Ascending aorta (tissue), 2 donors: ENCODE data around the gene EGFR. TPM values are rescaled to one million over a fixed set of nuclear protein-coding genes. Genes with fewer than 3 reads are reported as not detected.

Experiments used
- DNase-seq, 2 donors: peaks; one replicate each; pipeline ENCODE4 v3.0.0-alpha.2; 2019; ENCODE audit warnings: low spot score in 2 of 2
- H3K27ac ChIP-seq, 2 donors: fragments of 200-600 bp; sonication (generic); one replicate each; pipeline ENCODE4 v1.5.1; 2016 to 2017; ENCODE audit warnings: mild to moderate bottlenecking in 1 of 2
- H3K27me3 ChIP-seq: fragments of 200-600 bp; sonication (generic); one replicate; pipeline ENCODE4 v1.5.1; 2017
- H3K36me3 ChIP-seq, 2 donors: fragments of 200-600 bp; sonication (generic); one replicate each; pipeline ENCODE4 v1.5.1; 2016
- H3K4me1 ChIP-seq, 2 donors: fragments of 200-600 bp; sonication (generic); one replicate each; pipeline ENCODE4 v1.5.1; 2016 to 2017; ENCODE audit warnings: mild to moderate bottlenecking in 1 of 2
- H3K4me3 ChIP-seq, 2 donors: fragments of 200-600 bp; sonication (generic); one replicate each; pipeline ENCODE4 v1.5.1; 2016 to 2017; ENCODE audit warnings: mild to moderate bottlenecking in 1 of 2
- H3K9me3 ChIP-seq, 2 donors: fragments of 200-600 bp; sonication (generic); one replicate each; pipeline ENCODE4 v1.5.1; 2016
- intact Hi-C: fragments of 100-400 bp; cut with DNase I; formaldehyde crosslinking; loops from one replicate; pipeline ENCODE4 v1.15.1; 2023
- total RNA-seq: library from RNA; depleted of rRNA; stranded (reverse); fragments of >200 nt; gene quantifications from one replicate; pipeline ENCODE4 v1.1.0, GENCODE V29; 2016
- TF ChIP-seq, protein P1 (sequence below), 3 experiments: fragments of 200-600 bp in 2 of 3; fragments of 450-650 bp in 1 of 3; sonication (generic) in 2 of 3; IDR thresholded peaks; one replicate each; pipeline ENCODE4 v1.5.1; 2016 to 2019; ENCODE audit warnings: antibody characterized with exemption in 3 of 3, mild to moderate bottlenecking in 1 of 3, moderate library complexity in 1 of 3

EGFR gene
- total RNA-seq, 1 donor from 2014 or later = 33.8 TPM

DNA sequence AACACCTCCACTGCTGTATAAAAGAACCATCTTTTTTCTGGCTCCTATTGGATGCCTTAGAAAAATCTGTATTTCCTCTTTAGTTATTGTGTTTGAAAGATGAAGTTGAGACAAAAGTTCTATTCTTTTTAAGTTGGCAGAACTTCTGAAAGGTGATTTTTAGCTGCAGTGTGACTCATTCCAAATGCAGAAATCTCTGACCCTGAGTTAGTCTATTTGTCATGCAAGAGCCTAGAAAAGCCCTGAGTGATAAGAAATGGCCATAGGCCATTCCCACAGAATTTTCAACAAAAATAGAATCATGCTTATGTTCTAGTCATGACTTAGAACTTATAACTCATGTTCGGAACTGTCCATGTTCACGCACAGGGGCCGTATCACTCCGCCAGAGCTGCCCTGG is 89.1 kb downstream of the EGFR start:
- TF ChIP-seq, protein P1, sequence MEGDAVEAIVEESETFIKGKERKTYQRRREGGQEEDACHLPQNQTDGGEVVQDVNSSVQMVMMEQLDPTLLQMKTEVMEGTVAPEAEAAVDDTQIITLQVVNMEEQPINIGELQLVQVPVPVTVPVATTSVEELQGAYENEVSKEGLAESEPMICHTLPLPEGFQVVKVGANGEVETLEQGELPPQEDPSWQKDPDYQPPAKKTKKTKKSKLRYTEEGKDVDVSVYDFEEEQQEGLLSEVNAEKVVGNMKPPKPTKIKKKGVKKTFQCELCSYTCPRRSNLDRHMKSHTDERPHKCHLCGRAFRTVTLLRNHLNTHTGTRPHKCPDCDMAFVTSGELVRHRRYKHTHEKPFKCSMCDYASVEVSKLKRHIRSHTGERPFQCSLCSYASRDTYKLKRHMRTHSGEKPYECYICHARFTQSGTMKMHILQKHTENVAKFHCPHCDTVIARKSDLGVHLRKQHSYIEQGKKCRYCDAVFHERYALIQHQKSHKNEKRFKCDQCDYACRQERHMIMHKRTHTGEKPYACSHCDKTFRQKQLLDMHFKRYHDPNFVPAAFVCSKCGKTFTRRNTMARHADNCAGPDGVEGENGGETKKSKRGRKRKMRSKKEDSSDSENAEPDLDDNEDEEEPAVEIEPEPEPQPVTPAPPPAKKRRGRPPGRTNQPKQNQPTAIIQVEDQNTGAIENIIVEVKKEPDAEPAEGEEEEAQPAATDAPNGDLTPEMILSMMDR (IDR thresholded peaks at IDR 0.05) = no peak
- Histone ChIP-seq H3K36me3 (no peaks in the 10 kb centered on the region), H3K4me1 (peaks cover 3 to 39% of the 10 kb centered on the region in 2 donors), H3K4me3 (no peak overlapping the region), H3K9me3 (no peaks in the 10 kb centered on the region), H3K27ac (no peak overlapping the region), H3K27me3 (no peaks in the 10 kb centered on the region)
- intact Hi-C loops = no loop called here
- DNase-seq = no peak

DNA sequence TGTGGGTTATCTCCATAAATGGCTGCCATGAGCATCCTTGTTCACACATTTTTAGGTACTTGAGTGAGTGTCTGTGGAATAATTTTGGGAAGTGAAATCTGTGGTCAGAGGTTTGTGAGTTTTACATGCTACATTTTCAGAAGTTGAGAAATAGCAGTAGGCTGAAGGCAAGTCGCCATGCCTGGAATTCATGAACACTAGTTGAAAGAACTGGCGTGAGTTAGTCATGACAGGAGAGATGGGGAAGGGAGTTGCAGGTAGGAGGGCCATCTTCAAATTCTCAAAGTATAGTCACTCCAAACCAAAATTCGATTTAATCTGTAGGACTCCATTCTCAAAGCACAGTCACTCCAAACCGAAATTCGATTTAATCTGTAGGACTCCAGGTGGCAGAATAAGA is 89.6 kb downstream of the EGFR start:
- TF ChIP-seq, protein P1 (IDR thresholded peaks at IDR 0.05) = no peak
- Histone ChIP-seq H3K27ac (no peak overlapping the region), H3K4me1 (peaks cover 3 to 39% of the 10 kb centered on the region in 2 donors), H3K36me3 (no peaks in the 10 kb centered on the region), H3K9me3 (no peaks in the 10 kb centered on the region), H3K27me3 (no peaks in the 10 kb centered on the region), H3K4me3 (no peak overlapping the region)
- intact Hi-C loops = no loop called here
- no peak for DNase-seq

DNA sequence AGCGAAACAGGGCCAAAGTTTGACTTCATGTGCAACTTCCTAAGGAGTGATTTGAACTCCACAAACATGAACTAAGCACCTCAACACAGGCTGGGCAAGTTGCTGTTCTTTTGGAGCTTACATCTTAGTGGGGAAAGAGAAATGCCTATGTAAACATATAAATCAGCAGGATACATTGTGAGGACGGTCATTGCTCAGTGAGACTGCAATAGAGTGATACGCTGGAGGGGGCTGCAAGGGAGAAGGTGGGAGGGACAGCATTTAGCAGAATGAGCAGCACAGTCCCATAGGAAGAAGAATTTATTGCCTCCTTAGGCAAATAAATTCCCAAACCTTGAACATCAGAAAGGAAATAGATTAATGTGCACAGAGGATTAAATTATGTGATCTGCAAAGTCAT is 90.0 kb downstream of the EGFR start:
- H3K27me3 ChIP-seq = no peaks in the 10 kb centered on the region
- no peaks in the 10 kb centered on the region for H3K9me3 ChIP-seq
- H3K36me3 ChIP-seq = no peaks in the 10 kb centered on the region
- no peak for DNase-seq
- H3K4me1 ChIP-seq = peaks cover 3 to 39% of the 10 kb centered on the region in 2 donors
- H3K4me3 ChIP-seq = no peak overlapping the region
- TF ChIP-seq, protein P1 (IDR thresholded peaks at IDR 0.05) = no peak
- H3K27ac ChIP-seq = no peak overlapping the region
- intact Hi-C loops = no loop called here

DNA sequence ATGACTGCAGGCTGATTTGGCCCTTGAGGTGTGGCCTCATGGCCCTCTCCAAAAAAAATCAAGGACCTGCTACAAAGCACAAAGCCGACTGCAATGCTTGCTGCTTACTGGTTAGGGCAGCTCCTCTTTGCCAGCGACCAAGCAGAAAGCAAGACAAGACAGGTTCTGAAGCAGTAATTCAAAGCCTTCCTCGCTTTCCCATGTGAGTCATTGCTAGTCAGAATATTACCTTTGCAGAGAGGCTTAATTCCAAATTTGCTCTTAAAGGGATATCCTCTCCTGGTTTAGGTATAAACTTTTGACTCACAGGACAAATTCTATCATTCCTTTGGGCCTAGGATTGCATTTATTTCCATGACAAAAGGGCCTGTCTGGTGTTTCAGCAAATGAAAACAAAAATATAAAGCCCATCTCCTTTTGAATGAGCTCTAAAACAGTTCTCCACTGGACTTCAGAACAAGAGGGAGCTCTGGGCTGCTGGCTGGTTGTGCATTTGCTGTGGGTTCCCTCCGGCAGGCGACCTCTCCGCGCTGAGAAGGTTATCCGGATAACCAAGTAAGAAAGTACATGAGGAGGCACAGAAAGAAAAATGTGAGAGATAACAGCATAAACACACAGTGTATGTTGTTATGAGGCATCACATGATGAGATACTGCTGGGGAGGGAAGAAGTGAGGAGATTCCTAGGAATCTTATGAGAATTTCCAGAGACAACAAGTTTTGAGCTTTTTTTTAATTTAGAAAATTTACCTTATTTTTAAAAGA is 90.8 kb downstream of the EGFR start:
- Histone ChIP-seq H3K36me3 (no peaks in the 10 kb centered on the region), H3K9me3 (no peaks in the 10 kb centered on the region), H3K4me3 (no peak overlapping the region), H3K27ac (no peak overlapping the region), H3K27me3 (no peaks in the 10 kb centered on the region), H3K4me1 (peaks cover 3 to 38% of the 10 kb centered on the region in 2 donors)
- intact Hi-C loops = no loop called here
- TF ChIP-seq, protein P1 (IDR thresholded peaks at IDR 0.05) = no peak
- DNase-seq = no peak

DNA sequence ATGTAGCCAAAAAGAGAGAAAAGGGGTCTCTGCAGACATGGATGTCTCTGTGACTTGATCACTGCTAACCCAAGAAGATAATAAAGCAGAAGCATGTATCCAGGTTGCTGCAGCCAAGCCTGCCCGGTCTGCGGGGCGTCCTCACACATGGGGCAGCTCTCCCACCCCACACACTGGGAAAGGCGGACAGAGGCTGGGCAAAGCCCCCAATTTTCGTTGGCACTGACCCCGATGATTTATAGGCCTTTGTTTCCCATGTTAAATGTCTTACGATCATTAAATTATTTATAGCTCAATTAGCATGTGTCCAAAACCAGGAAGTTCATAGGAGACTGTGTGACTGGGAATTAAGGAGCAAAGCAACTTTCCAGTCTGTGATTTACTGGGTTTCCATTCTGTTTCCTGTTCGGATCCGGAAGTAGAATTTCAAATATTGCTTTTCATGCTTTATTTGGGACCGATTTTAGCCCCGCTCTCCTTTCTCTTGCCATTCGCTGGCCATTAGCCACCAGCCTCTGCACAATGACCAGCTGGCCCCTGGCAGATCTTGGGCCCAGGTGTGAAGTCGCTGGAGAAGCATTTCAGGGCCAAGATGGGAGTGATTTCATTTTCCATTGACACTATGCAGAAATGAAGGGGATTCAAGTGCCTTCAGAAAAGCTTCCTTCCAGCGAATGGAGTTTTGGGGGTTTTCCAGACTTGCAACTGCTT is 91.6 kb downstream of the EGFR start:
- Histone ChIP-seq H3K4me1 (peaks cover 3 to 34% of the 10 kb centered on the region in 2 donors), H3K4me3 (no peak overlapping the region), H3K9me3 (no peaks in the 10 kb centered on the region), H3K27me3 (no peaks in the 10 kb centered on the region), H3K36me3 (no peaks in the 10 kb centered on the region), H3K27ac (no peak overlapping the region)
- intact Hi-C loops = no loop called here
- DNase-seq = no peak
- TF ChIP-seq, protein P1 (IDR thresholded peaks at IDR 0.05) = no peak
